HG03558 (cell line): ENCODE data around the gene MBOAT2.
"Not testable (repeated sequence)": the region's sequence is repeated elsewhere in the genome, so short reads cannot be mapped to it uniquely, and the experiment has no call there.

Experiments
- ATAC-seq: cut with Tn5 transposase; IDR thresholded peaks from one replicate; pipeline ENCODE4 v1.9.1; 2021; ENCODE audit warnings: moderate number of reproducible peaks; ENCODE audit not compliant: unreplicated experiment; ENCODE audit errors: extremely low read depth

MBOAT2 gene, protein sequence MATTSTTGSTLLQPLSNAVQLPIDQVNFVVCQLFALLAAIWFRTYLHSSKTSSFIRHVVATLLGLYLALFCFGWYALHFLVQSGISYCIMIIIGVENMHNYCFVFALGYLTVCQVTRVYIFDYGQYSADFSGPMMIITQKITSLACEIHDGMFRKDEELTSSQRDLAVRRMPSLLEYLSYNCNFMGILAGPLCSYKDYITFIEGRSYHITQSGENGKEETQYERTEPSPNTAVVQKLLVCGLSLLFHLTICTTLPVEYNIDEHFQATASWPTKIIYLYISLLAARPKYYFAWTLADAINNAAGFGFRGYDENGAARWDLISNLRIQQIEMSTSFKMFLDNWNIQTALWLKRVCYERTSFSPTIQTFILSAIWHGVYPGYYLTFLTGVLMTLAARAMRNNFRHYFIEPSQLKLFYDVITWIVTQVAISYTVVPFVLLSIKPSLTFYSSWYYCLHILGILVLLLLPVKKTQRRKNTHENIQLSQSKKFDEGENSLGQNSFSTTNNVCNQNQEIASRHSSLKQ

DNA sequence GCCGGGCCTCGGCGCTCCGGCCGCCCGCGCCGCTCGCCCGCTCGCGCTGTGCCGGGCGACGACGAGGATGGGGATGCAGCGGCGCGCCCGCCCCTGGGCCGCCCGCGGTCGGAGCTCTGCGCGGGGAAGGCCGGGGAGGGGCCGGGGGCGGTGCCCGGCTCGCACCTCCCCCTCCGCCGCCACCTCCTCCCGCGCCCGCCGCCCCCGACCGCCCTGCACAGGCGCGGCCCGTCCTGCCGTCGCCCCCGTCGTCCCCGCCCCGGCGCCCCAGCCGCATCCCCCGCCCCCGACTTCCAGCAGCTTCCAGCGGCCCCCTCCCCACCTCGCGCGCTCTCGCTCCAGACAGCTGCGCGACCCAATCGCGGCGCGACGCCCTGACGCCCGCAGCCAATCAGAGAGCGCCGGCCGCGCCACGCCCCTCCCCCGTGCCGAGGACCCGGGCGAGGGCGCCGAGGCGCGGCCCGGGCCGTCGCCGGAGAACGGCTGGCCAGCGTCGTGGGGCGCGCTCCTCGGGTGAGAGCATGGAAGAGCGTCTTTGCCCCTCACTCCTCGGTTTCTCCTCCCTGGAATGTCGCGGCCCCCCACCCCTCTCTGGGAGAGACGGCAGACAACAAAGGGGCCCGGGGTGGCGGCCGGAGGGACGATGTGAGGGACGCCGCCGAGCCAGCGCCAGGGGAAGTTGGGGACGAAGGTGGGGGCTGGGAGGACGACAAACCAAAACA is at the start of gene MBOAT2:
Gene MBOAT2, minus strand, starts transcription at position 69 of the 722 bp plus-strand sequence. CDS start 70 bp downstream, outside the sequence.
- no peak for ATAC-seq

- ATAC-seq, result no peak
Observed at GRCh38 chr2:9052821-9053533, 49.5 kb upstream of the MBOAT2 start.

DNA sequence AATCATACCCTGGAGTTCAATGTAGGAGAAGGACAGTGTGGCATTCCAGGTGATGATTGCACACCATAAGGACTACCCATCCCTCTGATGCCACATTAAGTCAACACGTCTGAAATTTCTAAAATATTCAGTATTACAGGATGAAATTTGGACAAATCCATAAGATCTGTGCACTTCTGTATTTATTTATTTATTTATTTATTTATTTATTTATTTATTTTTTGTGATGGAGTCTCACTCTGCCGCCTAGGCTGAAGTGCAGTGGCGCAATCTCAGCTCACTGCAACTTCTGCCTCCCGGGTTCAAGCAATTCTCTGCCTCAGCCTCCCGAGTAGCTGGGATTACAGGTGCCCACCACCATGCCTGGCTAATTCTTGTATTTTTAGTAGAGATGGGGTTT is 48.0 kb upstream of the MBOAT2 start:
- not testable (repeated sequence) for ATAC-seq

DNA sequence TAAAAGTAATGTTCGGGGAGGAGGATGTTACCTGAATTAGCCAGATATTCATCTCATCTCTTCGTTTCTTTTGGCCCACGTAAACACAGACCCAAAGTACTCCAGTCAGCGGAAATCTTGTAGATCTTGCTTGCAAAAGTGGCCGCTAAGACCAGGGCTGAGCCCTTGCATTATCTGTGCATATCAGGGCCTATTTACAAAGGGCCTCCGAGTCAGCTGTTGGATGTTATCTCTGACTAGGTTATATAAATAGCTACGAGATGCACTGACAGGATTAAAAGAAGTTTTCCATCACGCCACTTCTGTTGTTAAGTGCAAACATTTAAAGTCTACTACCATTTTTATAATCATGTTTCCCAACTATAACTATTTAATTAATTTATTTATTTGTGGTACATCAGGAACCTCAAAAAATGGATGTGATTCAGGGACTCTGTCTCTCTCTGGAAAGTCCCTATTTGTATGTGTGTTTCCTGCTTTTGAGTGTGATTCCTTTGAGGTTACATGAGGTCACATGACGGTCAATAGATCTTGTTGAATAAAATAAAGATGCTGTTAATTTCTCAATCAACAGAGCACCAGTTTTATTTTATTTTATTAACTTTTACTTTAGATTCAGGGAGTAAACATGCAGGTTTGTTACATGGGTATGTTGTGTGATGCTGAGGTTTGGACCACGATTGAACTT is 46.8 kb upstream of the MBOAT2 start:
- no peak for ATAC-seq

GRCh38 chr2:9045595-9045994 is 42.1 kb upstream of the MBOAT2 start:
- no peak for ATAC-seq

DNA sequence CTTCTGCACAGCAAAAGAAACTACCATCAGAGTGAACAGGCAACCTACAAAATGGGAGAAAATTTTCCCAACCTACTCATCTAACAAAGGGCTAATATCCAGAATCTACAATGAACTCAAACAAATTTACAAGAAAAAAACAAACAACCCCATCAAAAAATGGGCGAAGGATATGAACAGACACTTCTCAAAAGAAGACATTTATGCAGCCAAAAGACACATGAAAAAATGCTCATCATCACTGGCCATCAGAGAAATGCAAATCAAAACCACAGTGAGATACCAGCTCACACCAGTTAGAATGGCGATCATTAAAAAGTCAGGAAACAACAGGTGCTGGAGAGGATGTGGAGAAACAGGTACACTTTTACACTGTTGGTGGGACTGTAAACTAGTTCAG is 40.0 kb upstream of the MBOAT2 start:
- not testable (repeated sequence) for ATAC-seq

- no peak for ATAC-seq
Observed at GRCh38 chr2:9037166-9037565, 33.7 kb upstream of the MBOAT2 start.

GRCh38 chr2:9033385-9034168 is 30.1 kb upstream of the MBOAT2 start:
- ATAC-seq, result no peak

GRCh38 chr2:9032536-9033255 is 29.2 kb upstream of the MBOAT2 start:
- ATAC-seq, result no peak

DNA sequence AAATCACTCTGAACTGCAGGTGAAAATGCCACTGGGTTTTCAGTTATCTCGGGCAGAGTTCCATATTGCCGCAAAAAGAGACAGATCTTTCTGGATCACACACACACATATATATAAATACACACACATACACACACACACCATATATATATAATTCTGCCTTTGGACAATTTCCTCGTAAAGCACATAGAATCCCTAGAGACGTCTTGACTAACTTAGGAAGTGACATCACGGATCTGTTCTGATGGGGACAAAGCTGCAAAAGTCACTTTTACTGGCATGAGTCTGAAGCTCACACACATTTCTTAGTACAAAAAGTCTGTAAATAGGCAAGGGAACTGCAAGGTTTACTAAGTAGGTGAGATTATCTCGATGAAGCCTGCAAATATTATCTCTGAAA is 28.6 kb upstream of the MBOAT2 start:
- no peak for ATAC-seq

DNA sequence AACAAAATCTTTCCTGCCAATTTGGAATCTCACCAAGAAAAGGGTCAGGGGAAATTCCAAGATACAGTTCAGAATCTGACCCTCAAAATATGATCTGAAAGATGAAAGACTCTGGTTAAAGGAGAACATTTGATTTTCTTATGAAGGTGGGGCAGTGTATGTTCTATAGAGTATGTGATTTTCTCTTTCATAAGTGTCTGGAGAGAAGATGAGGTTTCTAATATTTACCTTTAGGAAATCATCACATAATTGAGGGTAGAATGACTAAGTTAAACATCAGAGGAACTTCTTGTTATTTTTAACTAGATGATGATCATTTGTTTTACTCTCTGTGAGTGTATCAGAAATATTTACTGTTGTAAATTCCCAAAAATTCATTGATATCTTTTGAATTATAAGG is 27.8 kb upstream of the MBOAT2 start:
- no peak for ATAC-seq

DNA sequence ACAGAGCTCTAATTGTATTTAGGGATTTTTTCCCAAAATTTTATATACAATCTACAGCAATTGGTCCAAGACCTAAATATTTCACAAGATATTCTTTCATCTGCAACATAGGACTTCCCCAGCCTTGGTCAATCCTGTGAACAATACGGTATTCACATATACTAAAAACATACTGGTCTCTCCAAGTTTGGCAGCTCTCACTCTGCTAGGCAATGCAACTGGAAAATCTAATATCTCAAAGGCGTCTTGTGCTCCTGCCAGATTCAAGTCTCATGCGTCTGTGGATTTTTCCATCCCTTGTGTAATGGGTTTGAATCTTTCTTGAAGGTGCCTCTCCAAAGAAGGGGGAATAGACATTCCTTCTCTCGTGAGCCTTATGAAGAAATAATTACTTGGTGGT is 27.4 kb upstream of the MBOAT2 start:
- ATAC-seq, result no peak

GRCh38 chr2:9030190-9030589 is 26.7 kb upstream of the MBOAT2 start:
- ATAC-seq, result no peak

DNA sequence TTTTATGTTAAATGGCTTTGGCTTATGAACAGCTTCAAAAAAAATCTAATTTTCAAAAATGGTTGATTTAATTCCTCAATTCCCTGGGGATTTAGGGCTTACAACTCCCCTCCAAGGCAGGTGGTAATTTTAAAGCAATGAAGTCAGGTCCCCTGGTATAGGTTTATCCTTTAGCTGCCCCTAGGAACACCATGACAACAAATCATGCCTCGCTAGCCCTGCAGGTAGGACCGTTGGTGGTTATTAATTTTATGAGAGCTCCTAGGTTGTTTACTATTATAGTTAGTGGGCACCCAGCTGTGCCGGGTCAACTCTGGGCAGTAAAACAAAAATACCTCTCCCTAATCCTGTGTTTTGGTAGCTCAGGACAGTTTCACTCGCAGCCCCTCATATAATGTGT is 26.2 kb upstream of the MBOAT2 start:
- ATAC-seq, result no peak

DNA sequence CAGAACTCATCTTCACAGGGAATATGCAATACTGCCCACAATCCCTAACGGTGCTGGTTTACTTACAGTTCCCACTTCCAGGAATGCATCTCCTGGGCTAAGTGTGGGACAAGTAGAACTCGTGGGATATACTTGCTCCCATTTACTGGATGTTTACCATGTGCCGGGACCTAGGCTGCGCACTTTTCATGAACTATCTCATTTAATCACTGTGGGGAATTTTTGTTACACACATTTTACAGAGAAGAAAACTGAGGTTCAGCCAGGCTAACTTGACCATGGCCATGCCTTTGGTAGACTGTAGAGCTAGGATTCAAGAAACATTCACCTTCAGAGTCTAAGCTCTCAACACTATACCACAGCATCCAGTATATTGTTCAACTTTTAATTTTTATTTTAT is 24.4 kb upstream of the MBOAT2 start:
- ATAC-seq, result no peak

GRCh38 chr2:9025746-9026145 is 22.3 kb upstream of the MBOAT2 start:
- no peak for ATAC-seq

- no peak for ATAC-seq
Observed at GRCh38 chr2:9024575-9024974, 21.1 kb upstream of the MBOAT2 start.

DNA sequence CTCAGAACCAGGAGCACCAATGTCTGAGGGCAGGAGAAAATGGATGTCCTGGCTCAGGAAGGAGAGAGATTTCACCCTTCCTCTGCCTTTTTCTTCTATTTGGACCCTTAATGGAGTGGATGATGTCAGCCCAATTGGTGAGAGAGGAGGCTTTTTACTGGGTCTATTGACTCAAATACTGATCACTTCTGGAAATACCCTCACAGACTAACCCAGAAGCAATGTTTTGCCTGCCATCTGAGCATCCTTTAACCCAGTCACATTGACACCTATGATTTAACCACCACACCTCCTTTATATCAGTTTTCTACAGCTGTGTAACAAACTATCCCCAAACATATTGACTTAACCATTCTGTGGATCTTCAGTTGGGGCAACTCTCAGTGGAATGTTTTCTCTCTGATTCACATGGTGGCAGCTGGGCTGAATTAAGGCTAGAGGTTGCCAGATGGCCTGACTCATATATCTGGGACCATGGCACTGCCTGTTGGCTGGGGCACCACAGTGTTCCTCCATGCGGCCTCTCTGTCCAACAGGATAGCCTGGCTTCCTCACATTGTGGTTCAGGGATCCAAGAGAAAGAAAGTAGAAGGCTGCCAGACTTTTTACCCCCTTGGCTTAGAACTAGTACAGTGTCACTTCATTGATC is 18.2 kb upstream of the MBOAT2 start:
- ATAC-seq, result no peak
